Bone marrow (tissue), 2 donors: ENCODE data around the gene ARHGAP31.
"Not testable (repeated sequence)": the region's sequence is repeated elsewhere in the genome, so short reads cannot be mapped to it uniquely, and the experiment has no call there.

Experiments used
- DNase-seq, 2 donors: peaks; one replicate each; lab custom pipeline; 2025; lab: John Stamatoyannopoulos, UW

ARHGAP31 gene

DNA sequence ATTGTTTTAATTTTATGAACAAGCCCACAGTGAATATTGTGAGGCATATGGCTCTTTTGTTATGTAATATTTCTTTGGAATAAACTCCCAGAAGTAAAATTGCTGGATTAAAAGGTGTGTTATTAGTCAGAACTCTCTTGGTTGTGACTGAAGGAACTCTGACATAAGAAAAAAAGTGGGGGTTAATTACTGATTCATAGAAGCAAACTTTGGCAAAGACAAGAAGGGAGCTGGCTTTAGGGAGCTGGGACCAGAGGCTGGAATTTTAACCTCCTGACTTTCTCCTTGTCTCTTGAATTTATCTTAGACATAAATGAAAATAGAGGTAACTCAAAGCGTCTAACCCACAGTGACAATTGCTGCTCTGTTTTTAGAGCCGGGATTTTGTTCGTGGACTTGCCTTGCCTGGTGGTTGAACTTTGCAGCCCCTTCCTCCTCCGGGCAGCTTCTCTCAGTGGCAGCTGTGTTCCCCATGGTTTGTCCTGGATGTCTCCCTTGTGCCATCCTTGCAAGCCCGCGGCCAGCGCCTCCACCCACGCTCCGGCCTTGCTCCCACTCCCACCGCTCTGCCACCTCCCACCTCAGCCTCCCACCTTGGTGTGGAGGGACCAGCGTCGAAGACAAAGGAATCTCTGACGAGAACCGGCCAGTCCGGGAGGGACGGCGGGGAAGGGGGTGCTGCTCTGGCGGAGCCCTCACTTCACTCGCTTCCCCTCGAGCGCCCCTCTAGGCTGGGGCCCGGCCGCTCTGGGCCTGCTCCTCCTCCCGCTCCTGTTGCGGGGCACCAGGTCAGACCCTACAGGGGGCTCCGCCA lies 28.0 kb downstream of the ARHGAP31 start:
- DNase-seq, result peak in 1 of 2 donors; percentile 40

DNA sequence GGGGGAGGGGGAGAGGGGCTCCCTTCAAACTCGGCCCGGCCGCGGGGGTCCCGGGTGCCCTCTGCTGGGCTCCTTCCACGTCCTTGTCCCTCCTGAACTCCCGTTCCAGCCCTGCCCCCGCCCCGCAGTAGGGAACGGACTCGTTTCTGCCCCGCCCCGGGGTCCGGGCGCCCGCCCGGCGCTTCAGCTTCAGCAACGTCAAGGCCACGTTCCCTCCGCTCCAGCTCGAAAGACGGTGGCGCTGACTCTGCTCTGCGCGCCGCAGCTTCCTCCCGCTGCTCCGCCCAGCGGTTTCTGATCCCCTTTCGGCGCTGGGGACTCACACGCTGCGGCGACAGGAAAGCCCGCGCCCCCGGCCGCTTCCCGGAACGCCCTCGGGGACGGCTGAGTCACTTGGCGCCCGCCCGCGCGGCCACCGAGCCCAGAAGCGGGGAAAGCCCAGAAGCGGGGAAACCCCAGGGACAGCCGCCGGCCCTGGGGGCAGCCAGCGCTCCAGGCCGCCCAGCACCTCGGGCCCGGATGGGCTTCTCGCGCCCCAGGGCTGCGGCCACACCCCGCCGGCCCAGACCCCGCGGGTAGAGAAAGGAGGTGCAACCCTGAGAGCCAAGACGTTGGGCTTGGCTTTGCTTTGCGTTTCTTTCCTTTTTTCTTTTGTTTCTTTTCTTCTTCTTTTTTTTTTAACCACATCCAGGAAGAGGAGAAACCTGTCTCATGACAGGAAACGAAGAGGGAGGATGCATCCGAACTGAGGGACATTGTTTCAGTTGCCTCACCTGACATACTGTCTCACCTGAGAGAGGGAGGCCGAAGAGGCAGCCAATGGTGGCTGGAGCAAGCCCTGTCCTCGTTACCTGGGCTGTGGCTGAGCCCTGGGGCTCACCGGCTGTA lies 28.9 kb downstream of the ARHGAP31 start:
- peak; percentile 92 to 98 for DNase-seq

- DNase-seq, result no peak
Measured at GRCh38 chr3:119323723-119324085, 29.5 kb downstream of the ARHGAP31 start.

GRCh38 chr3:119324899-119325298 lies 30.7 kb downstream of the ARHGAP31 start:
- no peak for DNase-seq

DNA sequence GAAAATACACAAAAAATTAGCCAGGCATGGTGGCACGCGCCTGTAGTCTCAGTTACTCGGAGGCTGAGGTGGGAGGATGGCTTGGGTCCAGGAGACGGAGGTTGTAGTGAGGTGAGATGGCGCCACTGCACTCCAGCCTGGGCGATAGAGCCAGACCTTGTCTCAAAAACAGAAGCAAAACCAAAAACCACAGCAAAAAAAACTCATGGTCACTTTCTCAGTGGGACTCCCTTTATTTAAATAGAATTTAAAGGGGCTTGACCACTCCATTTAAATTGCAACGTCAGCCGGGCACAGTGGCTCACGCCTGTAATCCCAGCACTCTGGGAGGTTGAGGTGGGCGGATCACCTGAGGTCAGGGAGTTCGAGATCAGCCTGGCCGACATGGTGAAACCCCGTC lies 32.8 kb downstream of the ARHGAP31 start:
- no peak for DNase-seq

DNA sequence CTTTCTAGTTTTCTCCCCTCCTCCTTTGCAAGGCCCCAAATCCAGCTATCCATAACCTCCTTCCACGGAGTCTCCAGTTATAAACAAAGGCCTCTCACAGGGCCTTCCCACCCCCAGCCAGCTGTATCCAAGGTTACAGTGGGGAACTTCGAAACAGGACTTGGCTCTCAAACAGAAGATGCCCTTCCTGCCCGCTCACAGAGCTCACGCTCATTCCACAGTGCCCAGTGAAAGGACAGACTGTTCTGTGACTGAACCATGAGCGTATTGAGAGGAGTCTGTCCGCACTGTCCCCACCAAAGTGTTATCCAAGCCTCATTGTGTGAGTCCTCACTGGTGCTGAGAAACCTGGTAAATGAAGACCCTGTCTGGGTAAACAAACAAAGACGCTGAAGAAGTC lies 35.4 kb downstream of the ARHGAP31 start:
- no peak for DNase-seq

DNA sequence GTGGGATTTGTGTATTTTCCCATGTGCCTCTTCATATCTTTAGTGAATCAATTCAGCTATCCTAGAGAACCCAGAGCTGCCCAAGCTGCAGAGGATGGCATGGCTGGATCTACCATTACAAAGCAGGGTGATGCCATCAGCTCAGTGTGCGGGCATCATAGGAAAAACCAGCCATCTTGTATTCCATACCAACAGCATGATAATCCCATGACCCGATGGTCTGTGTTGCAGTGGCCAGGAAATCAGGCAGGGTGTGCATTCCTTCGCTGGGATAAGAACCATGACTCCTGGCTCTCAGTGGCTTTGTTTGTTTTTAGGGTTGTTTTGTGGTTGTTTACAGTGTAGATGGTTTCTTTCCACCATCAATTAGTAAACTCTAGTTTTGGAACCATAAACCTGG lies 36.0 kb downstream of the ARHGAP31 start:
- no peak for DNase-seq

DNA sequence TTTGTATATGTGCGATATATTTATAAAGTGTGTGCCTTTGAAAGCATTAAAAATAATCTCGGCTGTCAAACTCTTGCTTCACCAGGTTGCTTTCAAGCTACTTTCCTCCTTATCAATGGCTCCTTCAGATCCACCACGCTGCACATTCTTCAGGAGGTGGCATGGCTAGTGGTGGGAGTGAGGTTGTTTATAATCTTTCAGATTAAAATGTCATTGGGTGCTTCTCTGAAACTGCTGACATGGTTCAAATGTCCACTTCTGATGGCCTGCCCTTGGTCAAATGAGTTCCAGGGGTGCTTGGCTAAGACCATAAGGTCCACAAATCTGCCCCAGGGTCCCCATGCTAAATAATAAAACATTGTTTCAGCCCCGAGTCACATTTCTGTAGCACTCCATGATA lies 36.7 kb downstream of the ARHGAP31 start:
- DNase-seq, result no peak

DNA sequence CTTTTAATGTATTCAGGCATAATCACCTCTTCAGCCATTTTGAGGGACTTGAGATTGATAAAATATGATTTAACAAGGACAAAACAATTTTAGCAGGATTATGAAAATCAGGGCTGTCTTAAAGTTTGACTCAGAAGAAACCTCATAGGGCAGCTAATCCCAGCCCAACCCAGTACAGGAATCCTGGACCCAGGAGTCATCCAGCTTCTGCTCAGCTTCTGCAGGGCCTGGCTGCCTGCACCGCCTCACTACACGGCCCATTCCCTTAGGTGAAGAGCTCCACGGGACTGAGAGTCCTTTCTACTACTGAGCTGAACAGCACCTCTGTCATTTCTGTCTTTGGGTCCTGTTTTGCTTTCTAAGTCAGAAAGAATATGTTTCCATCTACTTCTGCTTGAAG lies 37.5 kb downstream of the ARHGAP31 start:
- no peak for DNase-seq

DNA sequence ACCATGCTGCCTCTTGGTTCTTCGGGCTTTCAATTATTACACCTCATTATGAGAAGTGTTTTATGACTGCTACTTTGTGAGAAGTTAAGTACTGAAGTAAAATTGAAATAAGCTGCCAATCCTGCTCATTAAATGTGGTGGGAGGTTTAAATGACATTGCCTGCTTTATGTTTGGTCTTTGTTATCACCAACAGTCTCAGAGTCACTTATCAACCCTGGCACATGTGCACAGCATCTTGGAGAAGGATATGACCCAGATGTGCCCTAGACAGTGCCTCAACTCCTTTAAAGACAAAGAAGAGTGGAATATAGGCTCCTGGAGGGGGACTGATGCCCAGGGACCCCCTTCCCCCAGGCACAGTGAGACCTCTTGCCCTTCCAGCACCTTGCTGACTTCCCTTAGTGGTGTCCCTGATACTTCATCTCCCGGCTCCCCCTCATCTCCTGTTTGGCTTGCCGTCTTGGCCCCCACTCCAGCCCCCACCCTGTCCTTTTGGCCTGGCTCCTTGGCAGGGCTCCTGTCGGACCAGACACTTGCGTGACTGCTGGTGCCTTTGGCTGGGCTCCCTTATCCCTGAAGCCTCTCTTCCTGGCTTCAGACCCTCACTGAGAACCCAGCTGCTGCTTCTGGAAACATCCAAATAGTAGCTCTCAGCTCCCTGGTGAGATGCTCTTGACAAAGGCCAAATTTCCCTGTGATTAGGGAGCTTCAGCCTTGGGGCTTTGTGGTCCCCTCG lies 39.8 kb downstream of the ARHGAP31 start:
- no peak for DNase-seq

DNA sequence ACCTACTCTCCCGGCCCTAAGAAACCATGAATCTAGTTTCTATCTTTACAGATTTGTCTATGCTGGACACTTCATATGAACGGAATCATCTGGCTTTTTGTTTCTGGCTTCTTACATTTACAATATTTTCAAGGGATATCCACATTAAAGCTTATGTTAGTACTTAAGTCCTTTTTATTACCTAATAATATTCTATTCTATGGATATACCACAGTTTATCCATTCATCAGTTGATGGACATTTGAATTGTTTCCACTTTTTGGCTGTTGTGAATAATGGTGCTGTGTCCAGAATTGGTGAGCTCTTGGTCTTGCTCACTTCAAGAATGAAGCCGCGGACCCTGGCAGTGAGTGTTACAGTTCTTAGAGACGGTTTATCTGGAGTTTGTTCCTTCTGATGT lies 42.6 kb downstream of the ARHGAP31 start:
- no peak for DNase-seq

- not testable (repeated sequence) for DNase-seq
Measured at GRCh38 chr3:119337407-119337806, 43.2 kb downstream of the ARHGAP31 start.

DNA sequence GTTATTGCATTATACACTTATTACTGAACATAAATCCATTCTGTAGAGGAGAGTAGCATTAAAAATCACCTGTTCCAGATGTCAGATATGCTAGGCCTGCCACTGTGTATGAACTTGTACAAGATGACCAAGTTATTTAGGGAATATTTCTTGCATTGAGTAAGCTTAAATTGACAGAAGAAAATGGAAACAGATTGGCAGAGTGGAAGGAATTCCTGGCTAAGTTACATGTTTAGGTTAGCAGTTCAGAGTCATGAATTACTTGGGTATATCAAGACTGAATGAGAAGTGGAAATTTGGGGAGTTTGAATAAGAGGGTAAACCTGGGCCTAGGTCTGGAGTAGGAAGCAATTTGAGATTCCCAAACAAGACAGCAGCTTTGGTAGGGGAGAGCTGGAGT lies 44.6 kb downstream of the ARHGAP31 start:
- no peak for DNase-seq

GRCh38 chr3:119340014-119340413 lies 45.8 kb downstream of the ARHGAP31 start:
- DNase-seq, result no peak

DNA sequence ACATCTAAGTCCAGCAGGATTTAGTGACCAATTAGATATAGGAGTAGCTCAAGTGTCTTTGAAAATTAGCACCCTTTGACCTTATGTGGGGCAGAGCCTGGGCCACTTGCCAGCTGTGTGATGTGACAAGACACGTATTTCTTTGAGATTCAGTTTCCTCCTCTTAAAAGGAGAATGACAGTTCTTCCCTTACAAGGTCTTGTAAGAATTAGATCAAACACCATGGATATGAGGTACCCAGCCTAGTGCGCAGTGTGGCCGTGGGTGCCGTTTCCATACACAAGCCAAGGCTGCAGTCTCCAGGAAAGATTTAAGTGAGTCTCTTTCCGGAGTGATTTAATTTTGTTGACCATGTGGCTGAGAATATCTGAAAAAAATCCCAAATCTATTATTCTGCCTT lies 46.3 kb downstream of the ARHGAP31 start:
- DNase-seq, result no peak

DNA sequence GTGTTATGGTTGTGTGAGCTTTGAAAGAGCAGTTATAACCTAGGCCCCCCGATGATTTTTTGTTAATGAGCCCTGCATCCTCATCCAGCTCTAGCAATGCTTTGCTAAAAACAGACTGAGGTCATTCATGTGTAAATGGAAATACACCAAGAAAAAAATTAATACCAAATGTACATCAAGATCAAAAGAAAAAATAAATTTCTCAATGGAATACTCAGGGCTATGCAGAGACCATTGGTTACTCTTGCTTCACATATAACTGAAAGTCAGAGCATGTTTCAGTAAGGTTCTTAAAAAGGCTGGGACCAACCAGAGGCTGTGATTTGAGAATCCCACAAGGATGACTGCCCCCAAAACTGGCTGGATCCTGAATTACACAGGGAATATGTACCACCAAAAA lies 48.0 kb downstream of the ARHGAP31 start:
- DNase-seq, result no peak

- DNase-seq, result no peak
Measured at GRCh38 chr3:119343719-119344118, 49.5 kb downstream of the ARHGAP31 start.

DNA sequence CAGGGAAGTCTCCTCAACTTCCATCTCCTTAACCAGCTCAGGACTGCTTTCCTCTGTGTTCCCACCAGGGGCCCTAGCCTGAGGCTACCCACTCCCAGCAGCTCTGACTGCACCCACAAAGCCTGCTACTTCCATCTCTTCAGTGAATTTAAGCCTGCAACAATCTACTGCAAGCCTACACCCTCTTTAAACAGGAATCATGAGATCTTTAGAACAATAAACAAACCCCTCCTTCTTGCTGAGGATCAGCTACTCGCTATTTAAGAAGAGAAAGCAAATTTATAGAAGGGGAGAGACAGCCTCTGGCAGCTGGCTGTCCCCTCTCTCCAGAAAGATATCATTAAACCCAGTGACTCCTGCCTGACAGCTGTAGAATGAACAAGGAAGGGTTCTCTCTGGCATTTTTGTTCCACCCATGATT lies 51.9 kb downstream of the ARHGAP31 start:
- DNase-seq, result no peak

GRCh38 chr3:119347036-119347435 lies 52.9 kb downstream of the ARHGAP31 start:
- DNase-seq, result no peak

- no peak for DNase-seq
Measured at GRCh38 chr3:119349354-119350041, 55.3 kb downstream of the ARHGAP31 start.

- no peak for DNase-seq
Measured at GRCh38 chr3:119350114-119350513, 55.9 kb downstream of the ARHGAP31 start.

GRCh38 chr3:119351581-119351980 lies 57.4 kb downstream of the ARHGAP31 start:
- DNase-seq, result no peak
